Activated CD8-positive, alpha-beta T cell treated with anti-CD3 and anti-CD28 coated beads for 36 hours (primary cell): ENCODE data around the gene NACA. TPM values are rescaled to one million over a fixed set of nuclear protein-coding genes. Genes with fewer than 3 reads are reported as not detected.

Experiments used
- ATAC-seq: fragments of 200-7000 bp; cut with Tn5 transposase; one replicate; pipeline ENCODE4 v1.10.0; 2021; ENCODE audit warnings: mild to moderate bottlenecking, moderate library complexity
- CTCF ChIA-PET: fragments of 350-600 bp; sonication (Branson Sonifier 250); formaldehyde crosslinking; loops from one replicate; lab custom pipeline; 2021; ENCODE audit warnings: antibody characterized with exemption; lab: Charles Lee
- POLR2A ChIA-PET: fragments of 350-600 bp; sonication (Branson Sonifier 250); formaldehyde crosslinking; loops from one replicate; lab custom pipeline; 2021; ENCODE audit warnings: antibody characterized with exemption; lab: Charles Lee
- DNase-seq: peaks from one replicate; pipeline ENCODE4 v3.0.0-alpha.2; 2020
- H3K27ac Mint-ChIP-seq: one replicate; pipeline ENCODE4 v1.8.0; 2021; ENCODE audit warnings: mild to moderate bottlenecking, mixed read lengths
- H3K27me3 Mint-ChIP-seq: one replicate; pipeline ENCODE4 v1.8.0; 2021; ENCODE audit warnings: mixed read lengths
- H3K36me3 Mint-ChIP-seq: one replicate; pipeline ENCODE4 v1.8.0; 2021; ENCODE audit warnings: low read depth, mixed read lengths
- H3K4me1 Mint-ChIP-seq: one replicate; pipeline ENCODE4 v1.8.0; 2021; ENCODE audit warnings: low read depth, mixed read lengths
- H3K4me3 Mint-ChIP-seq: one replicate; pipeline ENCODE4 v1.8.0; 2021; ENCODE audit warnings: mild to moderate bottlenecking, moderate library complexity, mixed read lengths
- H3K9me3 Mint-ChIP-seq: one replicate; pipeline ENCODE4 v1.8.0; 2021; ENCODE audit warnings: mixed read lengths
- CTCF ChIP-seq: fragments of 200-600 bp; IDR thresholded peaks from one replicate; pipeline ENCODE4 v1.8.0; 2022; ENCODE audit warnings: antibody characterized with exemption, mild to moderate bottlenecking
- intact Hi-C: fragments of 100-400 bp; cut with micrococcal nuclease; formaldehyde crosslinking; loops from one replicate; pipeline ENCODE4 v1.10.0; 2022
- total RNA-seq, 2 experiments: library from RNA; stranded (reverse); gene quantifications; one replicate each; pipeline ENCODE4 v1.2.3, GENCODE V29; 2021

The NACA gene
- total RNA-seq, 2 experiments from 2014 or later = 1,203 to 1,221 TPM

DNA sequence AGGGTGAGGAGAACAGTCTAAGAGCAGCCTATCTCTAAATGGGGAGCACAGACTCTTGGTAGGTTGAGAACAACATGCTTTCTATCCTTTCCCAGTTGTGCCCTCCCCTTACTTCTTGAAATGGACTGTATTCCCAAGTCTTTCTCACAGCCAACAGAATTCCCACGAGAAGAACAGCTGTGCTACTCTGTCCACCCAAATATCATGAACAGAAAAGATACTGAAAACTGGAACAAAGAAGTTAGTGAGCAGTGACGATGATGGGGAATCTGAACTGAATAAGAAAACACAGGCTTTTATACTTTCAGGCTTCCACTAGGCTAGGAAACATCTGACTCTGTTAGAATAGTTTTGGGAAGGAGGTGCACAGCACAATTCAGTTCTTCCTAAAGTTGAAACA lies 3.4 kb downstream of the NACA start:
- no peaks in the 10 kb centered on the region for H3K27me3 Mint-ChIP-seq
- peaks cover 63% of the 10 kb centered on the region for H3K4me1 Mint-ChIP-seq
- DNase-seq (no peak), ATAC-seq (no peak)
- H3K36me3 Mint-ChIP-seq = peaks cover 83% of the 10 kb centered on the region
- POLR2A ChIA-PET = interaction anchor here (0.8 to 4.3 kb wide), 7 partner anchors 10 to 371 kb away, joined by 3 to 45 read pairs (median 4); partner anchors contain the start of gene PTGES3
- no peaks in the 10 kb centered on the region for H3K9me3 Mint-ChIP-seq
- intact Hi-C loops = loop anchor here (5.0 to 10.0 kb wide), 2 partner anchors 34 to 77 kb away; partner anchors contain the start of genes ATP5F1B and PTGES3
- CTCF ChIA-PET = interaction anchor here (1.2 to 1.5 kb wide), 3 partner anchors 9 to 280 kb away, joined by 3 to 4 read pairs (median 4); no protein-coding TSS in a partner anchor
- peak overlapping the region; percentile 98 for H3K4me3 Mint-ChIP-seq
- peak overlapping the region; percentile 99 for H3K27ac Mint-ChIP-seq
- TF ChIP-seq CTCF = no peak

- TF ChIP-seq CTCF = no peak
- intact Hi-C loops = loop anchor here (5.0 to 10.0 kb wide), 2 partner anchors 34 to 76 kb away; partner anchors contain the start of genes ATP5F1B and PTGES3
- POLR2A ChIA-PET = interaction anchor here (0.8 to 4.3 kb wide), 5 partner anchors 10 to 372 kb away, joined by 3 to 45 read pairs (median 3); no protein-coding TSS in a partner anchor
- no peaks in the 10 kb centered on the region for H3K27me3 Mint-ChIP-seq
- CTCF ChIA-PET = interaction anchor here (0.5 to 1.5 kb wide), 3 partner anchors 36 to 291 kb away, joined by 3 to 4 read pairs (median 3); no protein-coding TSS in a partner anchor
- DNase-seq (no peak), ATAC-seq (no peak)
- H3K36me3 Mint-ChIP-seq = peaks cover 87% of the 10 kb centered on the region
- peak overlapping the region; percentile 98 for H3K4me3 Mint-ChIP-seq
- H3K4me1 Mint-ChIP-seq = peaks cover 69% of the 10 kb centered on the region
- H3K27ac Mint-ChIP-seq = peak overlapping the region; percentile 99
- H3K9me3 Mint-ChIP-seq = no peaks in the 10 kb centered on the region
Measured at GRCh38 chr12:56721216-56721615, 3.9 kb downstream of the NACA start.

- Mint-ChIP-seq H3K9me3 (no peaks in the 10 kb centered on the region), H3K27ac (peak overlapping the region; percentile 99), H3K27me3 (no peaks in the 10 kb centered on the region), H3K36me3 (peaks cover 88% of the 10 kb centered on the region), H3K4me3 (peak overlapping the region; percentile 98), H3K4me1 (peaks cover 70% of the 10 kb centered on the region)
- DNase-seq (no peak), ATAC-seq (no peak)
- TF ChIP-seq CTCF = no peak
- ChIA-PET CTCF (interaction anchor here (0.5 to 1.5 kb wide), 2 partner anchors 281 to 291 kb away, joined by 3 read pairs; no protein-coding TSS in a partner anchor), POLR2A (interaction anchor here (0.8 to 4.3 kb wide), 5 partner anchors 9 to 84 kb away, joined by 3 to 45 read pairs (median 5); partner anchors contain the start of gene PTGES3)
- intact Hi-C loops = loop anchor here (5.0 to 10.0 kb wide), 2 partner anchors 33 to 76 kb away; partner anchors contain the start of genes ATP5F1B and PTGES3
Measured at GRCh38 chr12:56720731-56721151, 4.4 kb downstream of the NACA start.

DNA sequence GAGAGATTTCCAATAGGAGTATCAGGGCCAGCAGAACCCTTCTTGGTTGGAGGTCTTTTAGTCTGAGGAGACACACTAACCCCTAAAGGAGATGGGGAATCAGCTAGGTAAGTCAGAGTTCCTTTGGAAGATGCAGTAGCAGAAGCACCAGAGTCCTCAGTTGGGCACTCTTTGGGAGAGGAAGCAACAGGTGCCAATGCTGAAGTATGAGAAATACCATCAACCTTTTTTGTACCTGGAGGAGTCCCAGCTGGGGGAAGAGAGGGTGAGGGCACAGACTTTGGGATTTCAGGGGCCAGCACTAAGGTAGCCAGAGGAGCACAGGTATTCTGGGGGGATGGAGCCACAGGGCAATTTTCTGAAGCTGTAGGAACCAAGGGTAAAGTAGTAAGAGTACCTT lies 6.0 kb downstream of the NACA start:
- Mint-ChIP-seq H3K4me3 (no peak overlapping the region), H3K36me3 (peaks cover 88% of the 10 kb centered on the region), H3K27me3 (no peaks in the 10 kb centered on the region), H3K9me3 (no peaks in the 10 kb centered on the region), H3K4me1 (peaks cover 73% of the 10 kb centered on the region), H3K27ac (peak overlapping the region; percentile 99)
- ATAC-seq (no peak), DNase-seq (no peak)
- intact Hi-C loops = no loop called here
- no peak for TF ChIP-seq CTCF
- ChIA-PET POLR2A (interaction anchor here (0.5 to 3.5 kb wide), 10 partner anchors 8 to 393 kb away, joined by 3 to 30 read pairs (median 4); partner anchors contain the start of genes PTGES3 and STAT6), CTCF (interaction anchor here (0.7 to 2.4 kb wide), 2 partner anchors 17 to 31 kb away, joined by 3 to 6 read pairs; partner anchors contain the start of gene PTGES3)

DNA sequence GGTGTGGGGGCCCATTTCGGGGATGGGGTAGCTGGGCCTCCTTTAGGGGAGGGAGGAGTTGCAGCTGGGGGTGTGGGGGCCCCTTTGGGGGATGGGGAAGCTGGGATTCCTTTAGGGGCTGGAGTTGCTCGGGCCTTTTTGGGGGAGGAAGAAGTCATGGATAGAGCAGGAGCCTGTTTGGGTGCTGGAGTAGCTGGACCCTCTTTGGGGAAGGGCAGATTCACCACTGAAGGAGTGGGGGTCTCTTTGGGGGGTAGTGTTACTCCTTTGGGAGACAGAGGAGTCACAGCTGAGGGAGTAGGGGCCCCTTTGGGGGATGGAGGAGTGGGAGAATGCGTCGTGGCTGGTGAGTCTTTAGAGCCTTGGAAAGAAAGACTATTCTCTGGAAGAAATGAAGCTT lies 6.5 kb downstream of the NACA start:
- DNase-seq (no peak), ATAC-seq (no peak)
- ChIA-PET CTCF (interaction anchor here (0.7 to 2.4 kb wide), 2 partner anchors 17 to 30 kb away, joined by 3 to 6 read pairs; partner anchors contain the start of gene PTGES3), POLR2A (interaction anchor here (0.7 to 3.5 kb wide), 9 partner anchors 8 to 393 kb away, joined by 3 to 30 read pairs (median 5); partner anchors contain the start of genes PTGES3 and STAT6)
- Mint-ChIP-seq H3K4me1 (peaks cover 73% of the 10 kb centered on the region), H3K9me3 (no peaks in the 10 kb centered on the region), H3K27ac (peak overlapping the region; percentile 99), H3K4me3 (no peak overlapping the region), H3K27me3 (no peaks in the 10 kb centered on the region), H3K36me3 (peaks cover 87% of the 10 kb centered on the region)
- no peak for TF ChIP-seq CTCF
- intact Hi-C loops = no loop called here
